ENCODE results near the gene GABRB1. TPM values are rescaled to one million over a fixed set of nuclear protein-coding genes. Genes with fewer than 3 reads are reported as not detected.

GABRB1 gene
- polyA plus RNA-seq (2012; ENCODE audit: insufficient read depth, insufficient read length, low read depth) = 7.2 TPM

GRCh38 chr4:47031011-47031678 lies at the start of gene GABRB1:
Gene GABRB1, plus strand, starts transcription at chr4:47031567.
- peak within 1 kb of the TSS; percentile 89 for H3K4me3 ChIP-seq (ENCODE audit: low read depth, low read length)
- no peaks in the 10 kb centered on the region for H3K36me3 ChIP-seq
- no peaks in the 10 kb centered on the region for H3K9me3 ChIP-seq
- TF ChIP-seq CTCF (IDR thresholded peaks at IDR 0.05; ENCODE audit: low read depth, low read length) = no peak
- peak; percentile 74 for DNase-seq
- no peaks in the 10 kb centered on the region for H3K27me3 ChIP-seq
- peaks cover 5% of the 10 kb centered on the region; the same call in 1 of the 2 replicates for H3K4me1 ChIP-seq

GRCh38 chr4:46984781-46985180 lies 46.6 kb upstream of the GABRB1 start:
- no peaks in the 10 kb centered on the region for H3K36me3 ChIP-seq
- no peak overlapping the region for H3K4me3 ChIP-seq (ENCODE audit: low read depth, low read length)
- DNase-seq = no peak
- TF ChIP-seq CTCF (IDR thresholded peaks at IDR 0.05; ENCODE audit: low read depth, low read length) = no peak
- H3K4me1 ChIP-seq = no peaks in the 10 kb centered on the region; the same call in 1 of the 2 replicates
- no peaks in the 10 kb centered on the region for H3K9me3 ChIP-seq
- no peaks in the 10 kb centered on the region for H3K27me3 ChIP-seq

DNA sequence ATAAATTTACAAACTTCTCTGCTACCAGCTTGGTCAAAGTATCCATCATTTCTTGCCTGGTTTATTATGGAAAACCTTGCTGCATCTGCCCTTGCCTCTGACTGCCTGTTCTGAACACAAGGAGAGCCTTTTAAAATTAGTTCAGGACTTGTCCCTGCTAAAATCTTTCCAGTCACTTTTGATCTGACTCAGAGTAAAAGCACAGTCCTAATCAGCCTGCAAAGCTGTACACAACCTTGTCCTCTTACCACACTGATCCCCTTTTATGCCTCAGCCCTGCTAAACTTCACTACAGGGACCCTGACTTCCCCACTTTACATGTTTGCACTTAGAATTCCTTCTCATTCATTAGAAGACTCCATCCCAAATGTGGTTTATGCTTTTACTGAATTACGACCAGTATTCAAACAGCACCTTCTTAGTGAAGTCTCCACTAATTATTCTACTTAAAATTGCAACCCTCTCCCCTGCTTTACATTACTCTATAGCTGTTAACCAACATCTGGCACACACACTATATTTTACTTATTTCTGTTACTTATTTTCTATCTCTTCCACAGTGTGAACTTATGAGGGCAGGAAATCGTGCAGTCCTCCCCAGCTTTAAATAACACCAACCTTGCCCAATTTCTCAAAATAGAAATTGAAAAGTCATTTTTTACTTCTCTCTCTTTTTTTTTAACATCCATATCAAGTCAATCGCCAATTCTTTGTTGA lies 44.3 kb upstream of the GABRB1 start:
- Histone ChIP-seq H3K4me1 (no peaks in the 10 kb centered on the region), H3K9me3 (no peaks in the 10 kb centered on the region), H3K4me3 (ENCODE audit: low read depth, low read length) (no peak overlapping the region), H3K27me3 (no peaks in the 10 kb centered on the region), H3K36me3 (no peaks in the 10 kb centered on the region)
- no peak for TF ChIP-seq CTCF (IDR thresholded peaks at IDR 0.05; ENCODE audit: low read depth, low read length)
- no peak for DNase-seq

DNA sequence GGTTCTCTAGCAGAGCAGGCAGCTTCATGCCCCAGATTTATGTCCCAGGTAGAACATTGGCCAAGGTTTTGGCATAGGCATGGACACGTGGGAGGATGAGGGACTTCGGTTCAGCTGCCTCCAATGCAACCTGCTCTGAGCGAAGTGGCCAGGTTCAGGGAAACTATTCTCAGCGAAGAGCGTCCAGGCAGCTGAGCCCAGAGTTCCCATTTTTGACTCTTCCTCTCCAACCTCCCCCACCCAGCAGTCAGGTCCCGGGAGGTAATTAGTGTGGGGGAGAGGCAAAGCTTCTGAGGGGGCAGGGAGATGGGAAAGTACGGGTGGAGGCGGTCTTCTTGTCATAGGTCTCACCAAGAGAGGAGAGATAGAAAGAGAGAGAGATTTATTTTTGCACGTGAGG lies 39.0 kb upstream of the GABRB1 start:
- Histone ChIP-seq H3K4me3 (ENCODE audit: low read depth, low read length) (peak overlapping the region; percentile 82; the same call in 1 of the 2 replicates), H3K9me3 (no peaks in the 10 kb centered on the region), H3K27me3 (peaks cover 4% of the 10 kb centered on the region; the same call in 1 of the 2 replicates), H3K36me3 (no peaks in the 10 kb centered on the region), H3K4me1 (no peaks in the 10 kb centered on the region)
- no peak for DNase-seq
- no peak for TF ChIP-seq CTCF (IDR thresholded peaks at IDR 0.05; ENCODE audit: low read depth, low read length)

- H3K36me3 ChIP-seq = no peaks in the 10 kb centered on the region
- peak within 1 kb of the TSS; percentile 82 for H3K4me3 ChIP-seq (ENCODE audit: low read depth, low read length)
- H3K9me3 ChIP-seq = no peaks in the 10 kb centered on the region
- TF ChIP-seq CTCF (IDR thresholded peaks at IDR 0.05; ENCODE audit: low read depth, low read length) = no peak
- DNase-seq = peak; percentile 36
- H3K4me1 ChIP-seq = no peaks in the 10 kb centered on the region
- peaks cover 4% of the 10 kb centered on the region; the same call in 1 of the 2 replicates for H3K27me3 ChIP-seq
Measured at GRCh38 chr4:46993075-46994006, 38.0 kb upstream of the GABRB1 start, which contains the start of gene GABRA4. Gene GABRA4, minus strand, starts transcription at chr4:46993581. Its CDS starts 157 bp downstream, at chr4:46993424.

Measured in BE2C (cell line).